Measurements from ENCODE around the gene MFSD6. TPM values are rescaled to one million over a fixed set of nuclear protein-coding genes. Genes with fewer than 3 reads are reported as not detected.

MFSD6 gene
- polyA plus RNA-seq, 2 of the 4 experiments (the other 2 are of a cell fraction): 14.3 to 41.3 TPM

GRCh38 chr2:190550137-190550536, 142.0 kb downstream of the MFSD6 start:
- Histone ChIP-seq H3K9me3 (0 out of 3 replicates have a peak, but pooled peaks cover 5% of the 10 kb centered on the region), H3K27ac (no peak overlapping the region), H3K4me2 (no peak overlapping the region), H3K4me3 (no peak overlapping the region), H3K4me1 (peaks cover 18% of the 10 kb centered on the region; the same call in 2 of the 3 replicates)
- ATAC-seq (no peak), DNase-seq (ENCODE audit: low read depth in 1 of 2, low spot score in 1 of 2) (no peak), FAIRE-seq (no peak)
- 96% methylated on average over 3 of the region's 3 CpGs for WGBS (ENCODE audit: missing lambda C conversion rate)
- no peak for TF ChIP-seq ZSCAN20 (CRISPR knock-in tag; IDR thresholded peaks at IDR 0.05)
- no peak for TF ChIP-seq RCOR1 (IDR thresholded peaks at IDR 0.05; ENCODE audit: low read depth, low read length)
- no peak for TF ChIP-seq FOSL2 (IDR thresholded peaks at IDR 0.05)
- TF ChIP-seq FOSL2 (CRISPR knock-in tag; IDR thresholded peaks at IDR 0.05): no peak
- TF ChIP-seq ZNF302 (CRISPR knock-in tag; IDR thresholded peaks at IDR 0.05): no peak
- no peak for TF ChIP-seq POLR2A (IDR thresholded peaks at IDR 0.05; ENCODE audit: low read length)
- no peak for TF ChIP-seq TFCP2L1 (CRISPR knock-in tag; IDR thresholded peaks at IDR 0.05)
- TF ChIP-seq EHF (CRISPR knock-in tag; IDR thresholded peaks at IDR 0.05): no peak
- TF ChIP-seq ELK1 (IDR thresholded peaks at IDR 0.05; ENCODE audit: low read depth, low read length): no peak
- TF ChIP-seq MAFK (IDR thresholded peaks at IDR 0.05; ENCODE audit: partially characterized antibody): no peak
- no peak for TF ChIP-seq PHF8 (IDR thresholded peaks at IDR 0.05; ENCODE audit: borderline replicate concordance, low read depth)
- TF ChIP-seq CEBPB (IDR thresholded peaks at IDR 0.05): no peak
- TF ChIP-seq SREBF2 (IDR thresholded peaks at IDR 0.05): no peak
- no peak for TF ChIP-seq HDAC2 (IDR thresholded peaks at IDR 0.05)
- no peak for TF ChIP-seq NFE2L2 (conservative IDR thresholded peaks at IDR 0.05; ENCODE audit: low read length)
- TF ChIP-seq NPAS2 (CRISPR knock-in tag; IDR thresholded peaks at IDR 0.05; ENCODE audit: borderline replicate concordance): no peak
- no peak for TF ChIP-seq BCL3 (IDR thresholded peaks at IDR 0.05)
- no peak for TF ChIP-seq CBX2 (IDR thresholded peaks at IDR 0.05; ENCODE audit: borderline replicate concordance, low read depth)
- TF ChIP-seq HOXB5 (CRISPR knock-in tag; IDR thresholded peaks at IDR 0.05): no peak
- no peak for TF ChIP-seq EHMT2 (IDR thresholded peaks at IDR 0.05; ENCODE audit: low read depth)
- no peak for TF ChIP-seq TP53 (CRISPR knock-in tag; IDR thresholded peaks at IDR 0.05)
- ChIA-PET CTCF (no interaction called here), POLR2A (no interaction called here)

Other genes starting within 250 kb of the MFSD6 start
- 17.6 and 26.9 TPM in 2 replicates for gene HIBCH, start 88.5 kb upstream of the MFSD6 start, polyA plus RNA-seq (2011; rRNA removed)
- 21.8 to 21.9 TPM (median 21.8 TPM) in 3 replicates for gene HIBCH, start 88.5 kb upstream of the MFSD6 start, polyA plus RNA-seq (2017; fragmentation: RNase III; extraction: RNeasy Plus Mini Kit Qiagen cat#74134 plus additional on column Dnase treatment)
- gene INPP1, start 64.8 kb upstream of the MFSD6 start, polyA plus RNA-seq (2011; rRNA removed): 12.8 and 14.6 TPM in 2 replicates
- 15.9 to 19.9 TPM (median 18.4 TPM) in 3 replicates for gene INPP1, start 64.8 kb upstream of the MFSD6 start, polyA plus RNA-seq (2017; fragmentation: RNase III; extraction: RNeasy Plus Mini Kit Qiagen cat#74134 plus additional on column Dnase treatment)
- gene NEMP2, start 126.4 kb downstream of the MFSD6 start, polyA plus RNA-seq (2011; rRNA removed): 10.1 and 22.0 TPM in 2 replicates
- gene NEMP2, start 126.4 kb downstream of the MFSD6 start, polyA plus RNA-seq (2017; fragmentation: RNase III; extraction: RNeasy Plus Mini Kit Qiagen cat#74134 plus additional on column Dnase treatment): 7.1 to 8.1 TPM (median 7.2 TPM) in 3 replicates
- 55.6 and 67.3 TPM in 2 replicates for gene NAB1, start 240.7 kb downstream of the MFSD6 start, polyA plus RNA-seq (2011; rRNA removed)
- gene NAB1, start 240.7 kb downstream of the MFSD6 start, polyA plus RNA-seq (2017; fragmentation: RNase III; extraction: RNeasy Plus Mini Kit Qiagen cat#74134 plus additional on column Dnase treatment): 31.8 to 37.8 TPM (median 37.6 TPM) in 3 replicates